Measurements from ENCODE around the gene SETBP1. TPM values are rescaled to one million over a fixed set of nuclear protein-coding genes. Genes with fewer than 3 reads are reported as not detected.

SETBP1 gene
- total and polyA plus RNA-seq, 3 experiments from 2014 or later = 0.22 to 14.1 (median 13.9) TPM

- Mint-ChIP-seq H3K36me3 (peaks cover 0 to 13% (median 2%) of the 10 kb centered on the region in 3 donors), H3K27ac (peak overlapping the region in 2 of 8 donors; percentile 15 to 56), H3K4me3 (no peak overlapping the region), H3K4me1 (peaks cover 14 to 23% (median 15%) of the 10 kb centered on the region in 3 donors), H3K9me3 (no peaks in the 10 kb centered on the region), H3K27me3 (peaks cover 0 to 2% of the 10 kb centered on the region in 2 donors)
- Histone ChIP-seq H3K36me3 (ENCODE audit: insufficient read depth, low read length) (no peaks in the 10 kb centered on the region), H3K4me1 (ENCODE audit: insufficient read depth, low read length) (no peaks in the 10 kb centered on the region), H3K4me3 (ENCODE audit: low read length) (no peak overlapping the region), H3K27me3 (ENCODE audit: insufficient read depth, low read length, poor library complexity, severe bottlenecking) (no peaks in the 10 kb centered on the region), H3K27ac (ENCODE audit: low read depth, low read length) (no peak overlapping the region), H3K9me3 (ENCODE audit: low read length) (no peaks in the 10 kb centered on the region)
- no peak for DNase-seq
- ChIA-PET POLR2A (no interaction called here), CTCF (no interaction called here)
These were observed 30.2 kb downstream of the SETBP1 start for GRCh38 chr18:44710931-44711330.

- POLR2A ChIA-PET = interaction anchor here (1.0 kb wide), 1 partner anchor 33 kb away, joined by 3 read pairs; no protein-coding TSS in a partner anchor
These were observed 31.3 kb downstream of the SETBP1 start for GRCh38 chr18:44712025-44712424.

GRCh38 chr18:44713435-44713834 is 32.7 kb downstream of the SETBP1 start:
- Mint-ChIP-seq H3K27me3 (peaks cover 0 to 1% of the 10 kb centered on the region in 2 donors), H3K36me3 (peaks cover 0 to 13% (median 0%) of the 10 kb centered on the region in 3 donors), H3K4me1 (peaks cover 27 to 33% (median 29%) of the 10 kb centered on the region in 3 donors), H3K27ac (peak overlapping the region in 1 of 8 donors; percentile 60), H3K4me3 (no peak overlapping the region), H3K9me3 (no peaks in the 10 kb centered on the region)
- ChIA-PET POLR2A (no interaction called here), CTCF (no interaction called here)
- DNase-seq = no peak
- Histone ChIP-seq H3K36me3 (ENCODE audit: insufficient read depth, low read length) (no peaks in the 10 kb centered on the region), H3K27me3 (ENCODE audit: insufficient read depth, low read length, poor library complexity, severe bottlenecking) (no peaks in the 10 kb centered on the region), H3K27ac (ENCODE audit: low read depth, low read length) (no peak overlapping the region), H3K4me3 (ENCODE audit: low read length) (no peak overlapping the region), H3K4me1 (ENCODE audit: insufficient read depth, low read length) (peaks cover 6% of the 10 kb centered on the region), H3K9me3 (ENCODE audit: low read length) (no peaks in the 10 kb centered on the region)

More at GRCh38 chr18:44712025-44712424, 31.3 kb downstream of the SETBP1 start:
- Mint-ChIP-seq H3K27me3 (peaks cover 0 to 2% of the 10 kb centered on the region in 2 donors), H3K36me3 (peaks cover 0 to 13% (median 2%) of the 10 kb centered on the region in 3 donors), H3K4me1 (peaks cover 20 to 28% (median 20%) of the 10 kb centered on the region in 3 donors), H3K27ac (peak overlapping the region in 4 of 8 donors; percentile 35 to 66 (median 42)), H3K4me3 (no peak overlapping the region), H3K9me3 (no peaks in the 10 kb centered on the region)
- Histone ChIP-seq H3K9me3 (ENCODE audit: low read length) (no peaks in the 10 kb centered on the region), H3K4me1 (ENCODE audit: insufficient read depth, low read length) (peaks cover 6% of the 10 kb centered on the region), H3K27me3 (ENCODE audit: insufficient read depth, low read length, poor library complexity, severe bottlenecking) (no peaks in the 10 kb centered on the region), H3K4me3 (ENCODE audit: low read length) (no peak overlapping the region), H3K27ac (ENCODE audit: low read depth, low read length) (no peak overlapping the region), H3K36me3 (ENCODE audit: insufficient read depth, low read length) (no peaks in the 10 kb centered on the region)
- CTCF ChIA-PET = no interaction called here
- no peak for DNase-seq

- H3K4me1 Mint-ChIP-seq = peaks cover 29 to 33% (median 30%) of the 10 kb centered on the region in 3 donors
- Histone ChIP-seq H3K36me3 (ENCODE audit: insufficient read depth, low read length) (no peaks in the 10 kb centered on the region), H3K4me3 (ENCODE audit: low read length) (no peak overlapping the region), H3K4me1 (ENCODE audit: insufficient read depth, low read length) (peaks cover 6% of the 10 kb centered on the region), H3K27ac (ENCODE audit: low read depth, low read length) (no peak overlapping the region), H3K27me3 (ENCODE audit: insufficient read depth, low read length, poor library complexity, severe bottlenecking) (no peaks in the 10 kb centered on the region), H3K9me3 (ENCODE audit: low read length) (no peaks in the 10 kb centered on the region)
- H3K27me3 Mint-ChIP-seq = peaks cover 0 to 1% of the 10 kb centered on the region in 2 donors
- DNase-seq = no peak
- peaks cover 0 to 13% (median 2%) of the 10 kb centered on the region in 3 donors for H3K36me3 Mint-ChIP-seq
- no peak overlapping the region for H3K4me3 Mint-ChIP-seq
- no peak overlapping the region for H3K27ac Mint-ChIP-seq
- ChIA-PET POLR2A (no interaction called here), CTCF (no interaction called here)
- H3K9me3 Mint-ChIP-seq = no peaks in the 10 kb centered on the region
These were observed 33.7 kb downstream of the SETBP1 start for GRCh38 chr18:44714376-44714775.

GRCh38 chr18:44715245-44715644 is 34.6 kb downstream of the SETBP1 start:
- no peak overlapping the region for H3K27ac ChIP-seq (ENCODE audit: low read depth, low read length)
- Mint-ChIP-seq H3K4me1 (peaks cover 22 to 24% (median 24%) of the 10 kb centered on the region in 3 donors), H3K36me3 (peaks cover 0 to 13% (median 4%) of the 10 kb centered on the region in 3 donors), H3K9me3 (no peaks in the 10 kb centered on the region), H3K4me3 (no peak overlapping the region), H3K27ac (peak overlapping the region in 2 of 8 donors; percentile 26 to 71), H3K27me3 (no peaks in the 10 kb centered on the region)
- H3K36me3 ChIP-seq (ENCODE audit: insufficient read depth, low read length) = no peaks in the 10 kb centered on the region
- ChIA-PET CTCF (no interaction called here), POLR2A (no interaction called here)
- peaks cover 6% of the 10 kb centered on the region for H3K4me1 ChIP-seq (ENCODE audit: insufficient read depth, low read length)
- no peaks in the 10 kb centered on the region for H3K27me3 ChIP-seq (ENCODE audit: insufficient read depth, low read length, poor library complexity, severe bottlenecking)
- no peak overlapping the region for H3K4me3 ChIP-seq (ENCODE audit: low read length)
- no peak for DNase-seq
- H3K9me3 ChIP-seq (ENCODE audit: low read length) = no peaks in the 10 kb centered on the region

- POLR2A ChIA-PET = no interaction called here
- no peaks in the 10 kb centered on the region for H3K36me3 ChIP-seq (ENCODE audit: insufficient read depth, low read length)
- Mint-ChIP-seq H3K27me3 (no peaks in the 10 kb centered on the region), H3K4me3 (no peak overlapping the region), H3K36me3 (peaks cover 0 to 13% (median 4%) of the 10 kb centered on the region in 3 donors), H3K4me1 (peaks cover 17 to 24% (median 23%) of the 10 kb centered on the region in 3 donors), H3K9me3 (no peaks in the 10 kb centered on the region), H3K27ac (no peak overlapping the region)
- peaks cover 6% of the 10 kb centered on the region for H3K4me1 ChIP-seq (ENCODE audit: insufficient read depth, low read length)
- no peaks in the 10 kb centered on the region for H3K27me3 ChIP-seq (ENCODE audit: insufficient read depth, low read length, poor library complexity, severe bottlenecking)
- H3K9me3 ChIP-seq (ENCODE audit: low read length) = no peaks in the 10 kb centered on the region
- DNase-seq = no peak
- no peak overlapping the region for H3K27ac ChIP-seq (ENCODE audit: low read depth, low read length)
- H3K4me3 ChIP-seq (ENCODE audit: low read length) = no peak overlapping the region
- CTCF ChIA-PET = no interaction called here
These were observed 35.2 kb downstream of the SETBP1 start for GRCh38 chr18:44715842-44716241.

GRCh38 chr18:44716697-44717163 is 36.0 kb downstream of the SETBP1 start:
- Histone ChIP-seq H3K27me3 (ENCODE audit: insufficient read depth, low read length, poor library complexity, severe bottlenecking) (no peaks in the 10 kb centered on the region), H3K27ac (ENCODE audit: low read depth, low read length) (no peak overlapping the region), H3K4me3 (ENCODE audit: low read length) (no peak overlapping the region), H3K4me1 (ENCODE audit: insufficient read depth, low read length) (peaks cover 6% of the 10 kb centered on the region), H3K36me3 (ENCODE audit: insufficient read depth, low read length) (no peaks in the 10 kb centered on the region), H3K9me3 (ENCODE audit: low read length) (no peaks in the 10 kb centered on the region)
- Mint-ChIP-seq H3K27me3 (no peaks in the 10 kb centered on the region), H3K9me3 (no peaks in the 10 kb centered on the region), H3K36me3 (peaks cover 0 to 12% (median 4%) of the 10 kb centered on the region in 3 donors), H3K4me1 (peaks cover 22 to 26% (median 24%) of the 10 kb centered on the region in 3 donors), H3K4me3 (no peak overlapping the region), H3K27ac (peak overlapping the region in 1 of 8 donors; percentile 14)
- no peak for DNase-seq
- ChIA-PET CTCF (no interaction called here), POLR2A (no interaction called here)

GRCh38 chr18:44719519-44720060 is 38.9 kb downstream of the SETBP1 start:
- H3K36me3 Mint-ChIP-seq = peaks cover 0 to 4% (median 0%) of the 10 kb centered on the region in 3 donors
- POLR2A ChIA-PET = no interaction called here

More at GRCh38 chr18:44719519-44720060, 38.9 kb downstream of the SETBP1 start:
- Histone ChIP-seq H3K36me3 (ENCODE audit: insufficient read depth, low read length) (no peaks in the 10 kb centered on the region), H3K4me3 (ENCODE audit: low read length) (no peak overlapping the region), H3K27me3 (ENCODE audit: insufficient read depth, low read length, poor library complexity, severe bottlenecking) (no peaks in the 10 kb centered on the region), H3K9me3 (ENCODE audit: low read length) (no peaks in the 10 kb centered on the region), H3K4me1 (ENCODE audit: insufficient read depth, low read length) (peaks cover 14% of the 10 kb centered on the region), H3K27ac (ENCODE audit: low read depth, low read length) (no peak overlapping the region)
- peaks cover 33 to 43% (median 41%) of the 10 kb centered on the region in 3 donors for H3K4me1 Mint-ChIP-seq
- H3K9me3 Mint-ChIP-seq = no peaks in the 10 kb centered on the region
- H3K4me3 Mint-ChIP-seq = no peak overlapping the region
- H3K27ac Mint-ChIP-seq = no peak overlapping the region
- no peak for DNase-seq
- no peaks in the 10 kb centered on the region for H3K27me3 Mint-ChIP-seq
- CTCF ChIA-PET = no interaction called here
